ENCODE data around the gene AXIN2.

Gene AXIN2

GRCh38 chr17:65504141-65504540 is 57.3 kb downstream of the AXIN2 start:
- CTCF ChIA-PET, result no interaction called here

GRCh38 chr17:65503557-65503956 is 57.9 kb downstream of the AXIN2 start:
- no peaks in the 10 kb centered on the region for H3K4me1 ChIP-seq (ENCODE audit: control insufficient read depth, insufficient read depth, low read length)
- no peaks in the 10 kb centered on the region for H3K9me3 ChIP-seq (ENCODE audit: control insufficient read depth, insufficient read depth, low read depth, low read length)
- H3K27ac ChIP-seq (ENCODE audit: extremely low read depth, low read depth, low read length), result no peak overlapping the region
- CTCF ChIA-PET, result no interaction called here
- no peak overlapping the region for H3K4me3 ChIP-seq (ENCODE audit: low read depth, low read length)
- TF ChIP-seq ZNF629 (tag by site-specific recombination; IDR thresholded peaks at IDR 0.05), result no peak
- no peak for TF ChIP-seq PRDM10 (tag by site-specific recombination; IDR thresholded peaks at IDR 0.05)
- TF ChIP-seq ZNF248 (tag by site-specific recombination; IDR thresholded peaks at IDR 0.05), result no peak
- no peak for TF ChIP-seq GLI4 (tag by site-specific recombination; IDR thresholded peaks at IDR 0.05)
- TF ChIP-seq ZNF777 (tag by site-specific recombination; IDR thresholded peaks at IDR 0.05; ENCODE audit: borderline replicate concordance), result no peak
- H3K36me3 ChIP-seq (ENCODE audit: control insufficient read depth in 2 of 2, insufficient read depth in 1 of 2, low read length in 2 of 2), result no peaks in the 10 kb centered on the region
- POLR2A ChIA-PET, result no interaction called here

More at GRCh38 chr17:65504141-65504540, 57.3 kb downstream of the AXIN2 start:
- Histone ChIP-seq H3K4me3 (ENCODE audit: low read depth, low read length) (no peak overlapping the region), H3K9me3 (ENCODE audit: control insufficient read depth, insufficient read depth, low read depth, low read length) (no peaks in the 10 kb centered on the region), H3K4me1 (ENCODE audit: control insufficient read depth, insufficient read depth, low read length) (no peaks in the 10 kb centered on the region), H3K36me3 (ENCODE audit: control insufficient read depth in 2 of 2, insufficient read depth in 1 of 2, low read length in 2 of 2) (no peaks in the 10 kb centered on the region), H3K27ac (ENCODE audit: extremely low read depth, low read depth, low read length) (no peak overlapping the region)
- POLR2A ChIA-PET, result no interaction called here
- TF ChIP-seq BCL11B (tag by site-specific recombination; IDR thresholded peaks at IDR 0.05; ENCODE audit: low read depth) (no peak), ZBTB1 (tag by site-specific recombination; IDR thresholded peaks at IDR 0.05) (no peak), ZNF19 (tag by site-specific recombination; IDR thresholded peaks at IDR 0.05; ENCODE audit: low read depth) (no peak), ZBTB6 (tag by site-specific recombination; IDR thresholded peaks at IDR 0.05) (no peak), ZNF175 (tag by site-specific recombination; IDR thresholded peaks at IDR 0.05) (no peak), ZNF394 (tag by site-specific recombination; IDR thresholded peaks at IDR 0.05; ENCODE audit: borderline replicate concordance) (no peak), ZNF645 (tag by site-specific recombination; IDR thresholded peaks at IDR 0.05) (no peak), GLIS1 (tag by site-specific recombination; IDR thresholded peaks at IDR 0.05) (no peak), ZFHX2 (tag by site-specific recombination; conservative IDR thresholded peaks at IDR 0.05) (no peak), ZNF114 (tag by site-specific recombination; IDR thresholded peaks at IDR 0.05) (no peak), ZNF580 (tag by site-specific recombination; IDR thresholded peaks at IDR 0.05) (no peak), ZNF354C (tag by site-specific recombination; IDR thresholded peaks at IDR 0.05; ENCODE audit: borderline replicate concordance, low read depth) (no peak), ZNF2 (tag by site-specific recombination; IDR thresholded peaks at IDR 0.05) (no peak), ZXDB (tag by site-specific recombination; IDR thresholded peaks at IDR 0.05) (no peak), ZNF223 (tag by site-specific recombination; IDR thresholded peaks at IDR 0.05) (no peak), INSM2 (tag by site-specific recombination; IDR thresholded peaks at IDR 0.05) (no peak), TCF7L2 (IDR thresholded peaks at IDR 0.05; ENCODE audit: borderline replicate concordance, low read depth, low read length) (no peak), ZBTB21 (tag by site-specific recombination; IDR thresholded peaks at IDR 0.05) (no peak), BCL11A (tag by site-specific recombination; IDR thresholded peaks at IDR 0.05; ENCODE audit: low read depth) (no peak), ZNF76 (tag by site-specific recombination; IDR thresholded peaks at IDR 0.05; ENCODE audit: borderline replicate concordance, low read depth) (no peak)
